KG1 (cell line): ENCODE results near the gene TDRD3.
A peak's percentile ranks its signal among the peaks of the same experiment; 100 is the strongest.
"Not testable (repeated sequence)": the region's sequence is repeated elsewhere in the genome, so short reads cannot be mapped to it uniquely, and the experiment has no call there.

Source experiments
- DNase-seq: peaks from one replicate; lab custom pipeline; 2025; lab: John Stamatoyannopoulos, UW

The TDRD3 gene

DNA sequence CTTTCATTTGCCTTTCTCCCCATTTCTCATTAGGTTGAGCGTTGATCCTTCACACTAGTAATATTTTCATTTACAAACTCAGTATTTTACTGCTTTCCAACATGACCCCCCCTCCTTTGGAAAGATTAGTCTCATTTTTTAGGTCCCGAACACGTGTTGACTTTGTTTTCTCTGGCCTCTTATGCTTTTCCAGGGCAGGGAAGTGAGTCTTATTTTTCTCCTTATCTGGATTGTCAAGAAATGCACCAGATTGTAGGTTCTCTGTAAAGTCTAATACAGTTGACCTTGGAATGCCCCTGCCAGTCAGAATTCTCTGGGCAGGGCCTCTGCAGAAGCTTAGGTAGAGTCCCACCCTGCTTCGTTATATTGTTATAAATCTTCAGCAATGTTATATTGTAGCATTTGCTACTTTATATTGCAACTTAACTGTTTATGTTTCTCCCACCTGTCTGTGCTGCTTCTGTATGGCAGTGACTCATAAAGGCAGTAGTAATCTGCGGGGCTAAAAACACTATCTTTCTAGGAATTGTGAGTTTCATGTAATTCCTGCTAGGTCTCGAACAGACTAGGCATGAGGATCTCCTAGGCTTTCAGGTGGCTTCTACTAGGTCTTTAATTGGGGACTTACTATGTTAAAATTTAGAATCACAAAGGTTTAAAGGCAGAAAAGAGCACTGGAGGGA lies 2.0 kb downstream of the TDRD3 start:
- DNase-seq: no peak

DNA sequence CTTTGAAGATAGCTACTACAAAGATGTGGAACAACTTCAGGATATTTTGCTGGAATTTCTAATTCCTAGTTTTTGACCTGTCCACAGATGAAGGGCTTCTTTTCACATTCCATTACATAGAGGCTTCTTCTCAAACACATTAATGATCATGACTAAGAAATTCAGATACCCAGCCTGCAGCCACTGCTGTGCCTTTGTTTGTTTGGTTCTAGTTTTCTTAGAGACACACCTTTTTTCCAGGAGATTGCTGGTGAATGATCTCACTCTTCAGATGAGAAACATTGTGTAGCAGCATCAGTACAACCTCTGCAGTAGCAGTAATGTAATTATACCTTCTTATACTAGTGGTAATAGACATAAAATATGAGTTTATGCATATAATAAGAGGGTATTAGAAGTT lies 5.0 kb downstream of the TDRD3 start:
- no peak for DNase-seq

DNA sequence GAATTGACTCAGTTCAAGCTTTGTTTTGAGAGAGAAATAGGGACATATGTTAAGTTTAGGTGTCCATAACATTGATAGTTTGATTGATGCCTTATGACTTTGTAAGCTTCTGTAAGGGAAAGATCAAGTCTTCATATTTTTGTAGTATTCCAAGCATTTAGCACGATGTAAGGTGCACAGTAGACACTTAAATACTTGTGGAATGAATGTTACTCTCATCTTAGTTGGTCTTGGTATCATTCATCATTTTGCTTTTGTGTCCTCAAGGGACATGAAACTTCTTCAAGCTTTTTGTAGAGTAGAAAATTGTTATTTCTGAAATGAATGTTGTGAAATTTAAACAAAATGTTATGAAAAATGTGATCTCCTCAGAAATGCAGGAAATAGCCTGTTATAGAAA lies 10.1 kb downstream of the TDRD3 start:
- DNase-seq: no peak

DNA sequence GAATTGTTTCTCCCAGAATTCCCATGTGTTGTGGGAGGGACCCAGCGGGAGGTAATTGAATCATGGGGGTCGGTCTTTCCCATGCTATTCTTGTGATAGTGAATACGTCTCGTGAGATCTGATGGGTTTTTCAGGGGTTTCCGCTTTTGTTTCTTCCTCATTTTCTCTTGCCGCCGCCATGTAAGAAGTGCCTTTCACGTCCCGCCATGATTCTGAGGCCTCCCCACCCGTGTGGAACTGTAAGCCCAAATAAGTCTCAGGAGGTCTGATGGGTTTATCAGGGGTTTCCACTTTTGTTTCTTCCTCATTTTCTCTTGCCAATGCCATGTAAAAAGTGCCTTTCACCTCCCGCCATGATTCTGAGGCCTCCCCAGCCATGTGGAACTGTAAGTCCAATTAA lies 10.8 kb downstream of the TDRD3 start:
- DNase-seq: not testable (repeated sequence)

DNA sequence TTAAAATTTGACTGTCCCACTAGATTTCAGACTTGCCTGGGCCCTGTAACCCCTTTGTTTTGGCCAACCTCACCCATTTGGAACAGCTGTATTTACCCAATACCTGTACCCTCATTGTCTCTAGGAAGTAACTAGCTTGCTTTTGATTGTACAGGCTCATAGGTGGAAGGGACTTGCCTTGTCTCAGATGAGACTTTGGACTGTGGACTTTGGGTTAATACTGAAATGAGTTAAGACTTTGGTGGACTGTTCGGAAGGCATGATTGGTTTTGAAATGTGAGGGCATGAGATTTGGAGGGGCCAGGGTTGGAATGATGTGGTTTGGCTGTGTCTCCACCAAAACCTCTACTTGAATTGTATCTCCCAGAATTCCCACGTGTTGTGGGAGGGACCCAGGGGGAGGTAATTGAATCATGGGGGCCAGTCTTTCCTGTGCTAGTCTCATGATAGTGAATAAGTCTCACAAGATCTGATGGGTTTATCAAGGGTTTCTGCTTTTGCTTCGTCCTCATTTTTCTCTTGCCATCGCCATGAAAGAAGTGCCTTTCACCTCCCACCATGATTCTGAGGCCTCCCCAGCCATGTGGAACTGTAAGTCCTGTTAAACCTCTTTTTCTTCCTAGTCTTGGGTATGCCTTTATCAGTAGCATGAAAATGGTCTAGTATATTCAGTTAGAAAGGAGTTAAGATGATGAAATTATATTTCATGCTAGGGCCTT lies 12.7 kb downstream of the TDRD3 start:
- DNase-seq: not testable (repeated sequence)

DNA sequence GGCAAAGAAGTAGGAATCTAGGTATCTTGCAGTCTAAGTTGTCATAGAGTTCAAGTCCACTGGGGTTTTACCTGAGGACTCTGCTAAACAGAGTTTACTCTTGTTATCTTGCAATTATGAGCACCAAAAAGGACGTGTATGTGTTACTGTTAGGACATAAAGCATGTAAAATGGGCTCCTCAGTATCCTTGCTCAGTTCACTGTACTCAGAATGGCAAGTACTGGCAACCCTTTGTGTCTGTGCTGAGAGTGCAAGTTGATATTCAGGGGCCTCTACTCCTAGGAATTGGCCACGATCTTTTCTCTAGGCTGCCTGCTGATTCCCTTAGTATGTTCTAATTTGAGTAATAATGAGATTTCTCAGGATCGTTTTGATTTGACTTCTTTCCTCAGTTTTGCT lies 13.3 kb downstream of the TDRD3 start:
- no peak for DNase-seq

DNA sequence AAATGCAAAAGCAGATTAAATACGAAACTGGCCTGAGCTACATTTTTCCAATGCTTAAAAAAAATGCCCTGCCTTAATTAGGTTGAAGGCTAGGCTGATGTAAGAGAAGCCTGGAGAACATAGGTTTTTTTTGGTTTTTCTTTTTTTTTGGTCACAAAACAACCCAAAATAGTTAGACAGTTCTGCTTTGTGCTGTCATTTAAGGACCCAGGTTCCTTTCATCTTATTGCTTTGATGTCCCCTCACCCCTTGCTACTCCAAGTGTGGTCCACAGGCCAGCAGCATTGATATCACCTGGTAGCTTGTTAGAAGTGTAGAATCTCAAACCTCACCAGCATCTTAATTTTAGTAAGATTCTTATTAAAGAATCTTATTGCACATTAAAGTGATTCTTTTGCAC lies 14.4 kb downstream of the TDRD3 start:
- no peak for DNase-seq

DNA sequence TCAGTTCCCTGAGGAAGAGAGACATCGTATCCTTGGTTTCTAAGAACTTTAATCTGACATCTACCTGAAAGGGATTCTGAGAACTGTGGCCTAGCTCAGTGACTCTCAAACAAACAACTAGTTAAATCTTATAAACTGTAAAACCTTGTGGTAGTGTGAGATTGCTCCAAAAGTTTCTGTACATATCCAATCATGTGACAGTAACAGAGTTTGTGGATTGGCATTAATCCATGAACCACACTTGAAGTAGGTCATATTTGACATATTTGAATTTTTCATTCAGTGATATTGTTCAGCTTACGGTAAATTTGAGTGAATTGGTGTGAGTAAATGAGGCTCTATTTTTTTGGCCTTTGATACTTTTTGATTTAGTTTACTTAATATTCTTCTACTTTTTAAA lies 15.0 kb downstream of the TDRD3 start:
- no peak for DNase-seq

DNA sequence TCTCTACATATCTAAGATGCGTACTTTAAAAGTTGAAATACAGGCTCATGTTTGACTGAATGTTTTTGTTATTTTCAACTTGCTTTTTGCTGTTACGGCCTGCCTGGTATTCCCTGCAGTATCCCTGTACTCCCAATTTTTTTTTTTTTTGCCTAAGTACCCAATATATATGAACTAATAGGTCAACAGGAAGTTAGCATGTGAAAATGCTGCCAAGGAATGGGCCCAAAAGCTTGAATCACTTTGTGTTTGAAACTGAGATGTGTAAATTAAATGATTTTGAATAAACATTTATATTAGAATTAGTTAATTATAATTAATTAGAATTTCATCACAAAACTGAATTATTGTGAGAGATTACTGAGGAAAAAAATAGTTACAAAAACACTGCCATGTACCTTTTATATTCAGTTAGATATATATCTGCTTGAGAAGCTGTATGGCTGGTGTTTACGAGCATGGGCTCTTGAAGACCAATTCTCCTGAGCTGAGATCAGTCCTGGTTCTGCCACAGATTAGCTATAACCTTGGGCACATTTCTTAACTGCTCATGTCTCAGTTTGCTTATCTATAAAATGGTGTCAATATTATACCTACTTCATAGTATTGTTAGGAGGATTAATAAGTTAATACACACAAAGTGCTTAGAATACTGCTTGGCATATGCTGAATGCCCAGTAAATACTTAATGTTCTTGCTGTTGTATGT lies 16.0 kb downstream of the TDRD3 start:
- no peak for DNase-seq

DNA sequence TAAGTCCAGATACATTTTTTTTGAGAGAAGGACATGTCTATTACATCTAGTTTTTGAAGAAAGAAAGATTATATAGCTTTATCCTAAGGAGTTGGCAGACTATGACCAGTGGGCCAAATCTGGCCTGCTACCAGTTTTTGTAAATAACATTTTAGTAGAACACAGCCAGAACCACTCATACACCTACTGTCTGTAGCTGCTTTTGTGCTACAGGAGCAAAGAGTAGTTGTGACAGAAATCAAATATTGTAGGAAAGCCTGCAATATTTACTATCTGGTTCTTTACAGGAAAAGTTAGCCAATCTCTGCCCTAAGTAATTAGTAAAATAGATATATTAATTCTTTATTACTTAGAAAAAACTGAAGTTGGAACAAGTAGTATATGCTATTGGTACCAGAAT lies 17.2 kb downstream of the TDRD3 start:
- DNase-seq: no peak

DNA sequence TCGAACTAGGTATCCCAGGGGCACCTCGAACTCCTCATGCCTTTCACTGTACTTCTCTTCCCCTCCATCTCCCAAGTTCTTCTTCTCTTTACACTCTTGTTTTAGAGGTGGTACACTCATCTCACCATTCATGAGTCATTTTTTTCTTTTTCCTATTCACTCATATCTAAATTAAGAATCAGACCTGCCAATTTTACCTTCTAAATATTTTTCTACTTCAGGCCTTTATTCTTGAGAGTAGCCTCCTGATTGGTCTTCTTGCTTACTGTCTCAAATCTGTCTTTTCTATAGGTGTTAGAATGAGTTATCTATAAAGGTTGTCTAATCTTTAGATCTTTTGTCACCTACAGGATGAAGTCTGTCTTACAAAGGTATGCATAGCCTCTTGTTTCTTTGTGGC lies 20.7 kb downstream of the TDRD3 start:
- DNase-seq: no peak

DNA sequence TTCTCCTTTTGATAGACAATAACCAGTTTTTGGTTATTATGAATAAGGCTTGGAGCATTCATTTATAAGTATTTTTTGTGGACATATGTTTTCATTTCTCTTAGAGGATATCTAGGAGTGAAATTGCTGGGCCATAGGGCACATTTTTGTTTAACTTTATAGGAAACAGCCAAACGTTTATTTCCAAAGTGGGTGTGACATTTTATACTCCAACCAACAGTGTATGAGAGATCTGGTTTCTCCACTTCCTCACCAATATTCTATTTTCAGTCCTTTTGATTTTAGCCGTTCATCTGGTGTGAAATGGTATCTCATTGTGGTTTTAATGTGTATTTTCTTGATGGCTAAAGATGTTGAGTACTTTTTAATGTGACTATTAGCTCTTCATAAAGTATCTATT lies 21.9 kb downstream of the TDRD3 start:
- DNase-seq: no peak

DNA sequence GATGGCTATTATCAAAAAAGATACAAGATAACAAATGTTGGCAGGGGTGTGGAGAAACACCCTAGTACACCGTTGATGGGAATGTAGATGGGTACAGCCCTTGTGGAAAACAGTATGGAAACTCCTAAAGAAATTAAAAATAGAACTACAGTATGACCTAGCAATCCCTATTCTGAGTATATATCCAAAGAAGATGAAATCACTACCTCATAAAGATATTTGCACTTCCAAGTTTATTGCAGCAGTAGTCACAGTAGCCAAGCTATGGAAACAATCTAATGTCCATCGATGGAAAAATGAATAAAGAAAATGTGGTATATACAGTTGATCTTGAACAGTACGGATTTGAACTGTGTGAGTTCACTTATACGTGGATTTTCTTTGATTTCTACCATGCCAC lies 28.3 kb downstream of the TDRD3 start:
- DNase-seq: no peak

DNA sequence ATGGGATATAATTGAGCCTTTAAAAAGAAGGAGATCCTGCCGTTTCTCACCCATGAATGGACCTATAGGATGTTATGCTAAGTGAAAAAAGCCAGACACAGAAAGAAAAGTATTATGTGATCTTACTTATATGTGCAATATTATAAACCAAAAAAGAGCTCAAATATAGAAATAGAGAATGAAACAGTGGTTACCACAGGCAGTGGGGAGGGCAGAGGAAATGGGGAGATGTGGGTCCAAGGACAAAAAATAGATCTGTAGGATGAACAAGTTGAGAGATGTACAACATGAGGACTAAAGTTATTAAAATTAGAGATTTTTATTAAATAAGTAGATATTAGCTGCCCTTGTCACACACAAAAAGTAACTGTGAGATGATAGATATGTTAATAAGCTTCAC lies 29.1 kb downstream of the TDRD3 start:
- DNase-seq: no peak

DNA sequence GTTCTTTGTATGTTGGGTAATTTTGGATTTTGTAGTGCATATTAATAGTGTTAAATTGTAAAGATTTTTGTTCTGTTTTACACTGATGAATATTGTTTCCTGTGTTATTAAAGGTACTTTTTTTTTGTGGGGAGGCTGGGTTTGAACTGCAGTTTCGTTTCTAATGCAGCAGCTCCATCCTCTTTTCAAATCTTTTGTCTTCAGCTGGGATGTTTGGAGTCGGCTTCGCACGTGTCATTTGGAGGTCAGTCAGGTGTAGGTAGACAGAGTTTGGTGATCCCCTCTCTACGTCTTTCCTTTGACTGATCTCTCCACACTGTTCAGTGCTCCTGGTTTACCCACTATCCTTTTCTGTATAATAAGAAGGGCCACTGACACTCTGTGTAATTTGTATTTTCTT lies 30.3 kb downstream of the TDRD3 start:
- no peak for DNase-seq

DNA sequence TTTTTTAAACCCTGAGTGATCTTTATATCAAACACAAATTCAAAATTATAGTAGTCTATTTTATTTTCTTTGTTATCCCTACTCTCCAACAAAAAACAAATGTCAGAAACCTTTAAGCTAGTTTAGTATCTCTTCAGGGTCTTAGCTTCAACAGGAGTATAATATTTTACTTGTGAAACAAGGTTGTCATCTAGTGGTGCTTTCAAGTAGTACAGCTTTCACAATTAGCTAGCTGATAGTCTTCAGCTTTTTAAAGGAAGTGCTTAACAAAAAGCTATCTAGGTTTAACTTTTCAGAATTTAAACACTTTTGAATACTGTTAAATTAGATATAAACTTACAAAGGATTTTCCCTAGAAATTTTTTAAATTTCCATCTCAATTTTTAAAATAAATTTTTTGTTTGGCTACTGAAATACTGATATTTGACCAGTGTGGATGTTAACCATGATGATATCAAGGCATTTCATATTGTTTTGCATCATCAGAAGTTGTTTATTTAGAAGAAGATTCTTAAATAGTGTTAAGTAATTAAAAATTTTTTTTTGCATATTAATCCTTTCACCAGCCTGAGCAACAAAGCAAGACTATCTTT lies 34.2 kb downstream of the TDRD3 start:
- peak; percentile 41 for DNase-seq

DNA sequence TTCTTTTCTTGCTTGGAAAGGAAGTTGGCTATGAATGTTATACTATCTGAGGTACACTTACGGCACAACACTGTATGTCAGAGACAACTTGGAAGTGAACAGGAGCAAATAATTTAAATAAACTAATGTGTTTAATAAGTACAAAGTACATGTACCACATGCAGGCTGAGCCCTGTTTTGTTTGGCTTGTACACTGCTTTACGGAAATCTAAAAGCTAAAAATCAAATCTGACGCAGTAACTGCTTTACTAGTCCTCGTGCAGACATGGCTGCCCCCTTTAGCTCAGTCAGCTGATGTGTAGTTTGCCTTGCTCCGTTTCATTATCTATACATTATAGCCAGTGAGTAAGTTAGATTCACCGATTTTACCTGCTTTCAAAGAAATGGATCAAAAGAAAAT lies 36.5 kb downstream of the TDRD3 start:
- DNase-seq: no peak

DNA sequence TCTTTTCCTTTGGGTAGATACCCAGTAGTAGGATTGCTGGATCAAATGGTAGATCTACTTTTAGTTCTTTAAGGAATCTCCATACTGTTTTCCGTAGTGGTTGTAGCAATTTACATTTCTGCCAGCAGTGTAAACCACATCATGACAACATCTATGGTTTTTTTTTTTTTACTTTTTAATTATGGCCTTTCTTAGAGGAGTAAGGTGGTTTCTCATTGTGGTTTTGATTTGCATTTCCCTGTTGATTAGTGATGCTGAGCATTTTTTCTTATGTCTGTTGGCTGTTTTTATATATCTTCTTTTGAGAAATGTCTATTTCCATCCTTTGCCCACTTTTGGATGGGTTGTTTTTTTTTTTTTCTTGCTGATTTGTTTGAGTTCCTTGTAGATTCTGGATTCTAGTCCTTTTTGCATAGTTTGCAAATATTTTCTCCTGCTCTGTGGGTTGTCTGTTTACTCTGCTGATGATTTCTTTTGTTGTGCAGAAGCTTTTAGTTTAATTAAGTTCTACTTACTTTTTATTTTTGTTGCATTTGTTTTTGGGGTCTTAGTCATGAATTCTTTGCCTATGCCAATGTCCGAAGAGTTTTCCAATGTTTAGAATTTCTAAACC lies 38.8 kb downstream of the TDRD3 start:
- no peak for DNase-seq

DNA sequence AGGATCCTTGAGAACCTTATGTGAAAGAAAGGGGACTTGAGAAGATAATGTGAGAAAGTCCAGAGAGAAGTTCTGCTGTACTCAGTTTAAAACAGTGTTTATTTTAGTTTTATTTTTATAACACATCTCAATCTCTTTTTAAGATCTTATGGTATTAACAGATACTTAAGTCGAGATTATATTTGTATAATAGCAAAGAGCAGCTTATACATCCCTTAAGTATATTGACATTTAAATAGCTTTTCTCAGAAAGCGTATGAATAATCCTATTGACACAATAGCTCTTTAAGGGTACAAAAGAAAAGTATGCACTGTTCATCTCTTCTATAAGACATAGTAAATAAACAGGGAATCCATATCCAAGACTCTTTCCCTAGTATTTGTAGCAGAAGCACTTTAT lies 42.2 kb downstream of the TDRD3 start:
- no peak for DNase-seq

DNA sequence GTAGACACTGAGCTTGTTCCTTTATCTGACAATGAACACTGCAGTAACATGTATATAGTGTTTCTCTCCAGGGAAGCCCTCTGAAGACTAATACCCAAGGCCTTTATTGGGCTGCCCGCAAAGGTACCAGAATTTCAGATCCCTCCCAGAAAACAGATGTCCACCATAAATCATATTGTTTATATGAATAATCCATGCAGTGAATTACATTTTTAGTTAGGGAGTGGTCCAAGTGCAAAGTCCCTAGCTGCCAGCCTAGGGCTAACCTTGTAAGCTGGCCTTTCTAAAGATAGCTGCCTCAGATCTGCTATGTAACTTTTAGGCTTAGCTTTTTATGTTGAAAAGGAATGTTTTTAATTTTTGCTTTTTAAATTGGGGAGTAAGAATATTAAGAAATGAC lies 44.7 kb downstream of the TDRD3 start:
- no peak for DNase-seq

DNA sequence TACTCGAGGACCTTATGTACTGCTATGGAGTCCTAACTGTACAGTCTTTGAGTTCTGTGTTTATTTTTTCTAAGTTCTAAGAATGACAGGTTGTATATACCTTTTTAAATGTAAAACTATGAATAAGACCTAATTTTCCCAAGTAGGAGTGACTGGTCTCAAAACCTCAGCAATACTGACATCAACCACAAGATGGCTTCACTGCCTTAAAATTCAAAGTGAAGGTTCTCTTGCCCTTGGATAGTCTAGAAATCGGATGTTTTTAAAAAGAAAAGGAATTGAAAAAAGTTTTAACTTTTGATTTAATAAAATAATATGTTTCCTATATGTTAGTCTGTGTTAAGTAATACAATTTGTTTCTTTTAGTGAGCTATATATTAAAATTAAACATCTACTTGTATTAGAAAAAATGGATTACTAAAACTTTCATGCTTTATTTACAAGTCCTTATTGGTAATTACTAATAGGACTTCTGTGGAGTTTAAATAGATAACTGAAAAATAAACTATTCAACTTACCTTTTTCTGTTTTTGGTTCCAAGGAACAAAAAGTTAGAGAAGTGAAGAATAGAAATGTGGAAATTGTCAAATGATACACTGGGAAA lies 52.0 kb downstream of the TDRD3 start:
- no peak for DNase-seq

DNA sequence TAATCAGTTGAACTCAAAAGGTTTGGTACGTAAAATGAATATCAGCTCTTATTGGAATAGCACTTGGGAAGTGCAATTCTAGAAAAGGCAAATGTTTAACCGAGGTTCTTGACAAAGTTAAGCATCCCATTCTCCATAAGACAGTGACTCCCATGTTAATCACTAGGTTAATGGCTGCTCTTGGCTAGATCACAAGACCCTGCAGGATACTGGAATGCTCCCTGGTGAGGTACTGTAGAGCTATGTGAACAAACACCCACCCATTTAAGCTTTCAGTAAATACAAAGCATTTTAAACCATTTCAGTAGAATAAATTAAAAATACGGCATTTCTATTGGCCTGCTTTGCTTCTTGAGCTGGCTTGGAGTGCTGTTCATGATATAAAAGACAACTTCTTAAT lies 56.5 kb downstream of the TDRD3 start:
- DNase-seq: no peak
